GM10847 (cell line): ENCODE data around the gene AGMO.

Experiments
- POLR2A ChIP-seq: IDR thresholded peaks from 2 replicates; pipeline ENCODE4 v1.6.1; 2011; ENCODE audit not compliant: insufficient read length; ENCODE audit errors: extremely low read depth

Gene AGMO

GRCh38 chr7:15461576-15461975 is 100.2 kb downstream of the AGMO start:
- TF ChIP-seq POLR2A, result no peak

DNA sequence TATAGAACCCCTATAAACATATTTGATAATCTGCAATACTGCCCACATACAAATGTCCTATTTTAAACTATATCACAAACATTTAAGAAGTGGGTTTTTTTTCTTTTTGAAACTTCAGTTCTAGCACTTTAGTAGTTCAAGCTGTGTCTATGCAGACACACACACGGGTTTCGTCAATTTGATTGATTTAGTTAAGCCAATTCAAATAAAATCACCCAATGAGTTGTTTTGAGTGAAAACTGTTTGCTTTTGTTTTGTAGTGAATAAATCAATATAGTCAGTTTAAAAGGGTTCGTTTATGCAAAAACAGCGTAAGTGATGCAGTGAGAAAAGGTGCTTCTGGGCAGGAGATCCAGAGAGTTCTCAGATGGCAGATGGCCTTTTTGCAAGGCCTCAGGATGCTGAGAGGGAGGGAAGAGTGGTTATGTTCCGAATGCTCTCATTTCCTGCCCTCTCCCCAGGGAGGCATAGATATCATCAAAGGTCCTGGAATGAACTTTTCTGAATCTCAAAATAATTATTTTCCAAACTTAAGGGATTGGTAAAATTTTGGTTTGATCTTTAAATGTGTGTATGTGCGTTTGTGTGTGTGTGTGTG is 102.7 kb downstream of the AGMO start:
- TF ChIP-seq POLR2A, result no peak

GRCh38 chr7:15457990-15458955 is 103.5 kb downstream of the AGMO start:
- TF ChIP-seq POLR2A, result no peak

DNA sequence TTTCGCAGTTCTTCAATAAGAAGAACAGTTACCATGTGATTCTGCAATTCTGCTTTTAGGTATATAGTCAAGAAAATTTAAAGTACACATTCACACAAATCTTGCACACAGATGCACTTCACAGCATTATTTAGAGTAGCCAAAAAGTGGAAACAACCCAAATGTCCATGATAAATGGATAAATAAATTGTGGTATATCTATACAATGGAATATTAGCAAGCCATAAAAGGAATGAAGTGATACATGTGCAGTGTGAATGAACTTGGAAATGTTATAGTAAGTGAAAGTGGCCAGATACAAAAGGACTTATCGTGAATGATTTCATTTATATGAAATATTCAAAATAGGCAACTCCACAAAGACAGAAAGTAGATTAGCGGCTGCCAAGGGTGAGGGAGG is 109.1 kb downstream of the AGMO start:
- no peak for TF ChIP-seq POLR2A

DNA sequence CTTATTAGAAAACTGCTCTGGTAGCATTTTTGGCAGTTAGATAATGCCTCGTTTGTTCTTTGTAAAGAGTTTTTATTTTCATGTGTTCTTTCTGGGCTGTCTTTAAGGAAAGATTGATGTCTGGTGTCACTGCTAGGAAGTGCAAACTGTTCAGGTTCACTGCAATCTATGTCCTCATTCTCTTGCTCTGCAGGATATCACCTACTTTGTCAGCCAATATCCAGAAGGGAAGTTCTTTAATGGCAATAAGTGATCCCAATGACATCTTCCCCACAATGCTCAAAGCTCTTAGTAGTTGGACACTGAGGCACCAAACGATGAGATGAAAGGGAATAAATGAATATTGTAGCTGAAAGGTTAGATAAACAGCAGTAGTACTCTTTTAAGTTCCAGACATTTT is 115.1 kb downstream of the AGMO start:
- no peak for TF ChIP-seq POLR2A

DNA sequence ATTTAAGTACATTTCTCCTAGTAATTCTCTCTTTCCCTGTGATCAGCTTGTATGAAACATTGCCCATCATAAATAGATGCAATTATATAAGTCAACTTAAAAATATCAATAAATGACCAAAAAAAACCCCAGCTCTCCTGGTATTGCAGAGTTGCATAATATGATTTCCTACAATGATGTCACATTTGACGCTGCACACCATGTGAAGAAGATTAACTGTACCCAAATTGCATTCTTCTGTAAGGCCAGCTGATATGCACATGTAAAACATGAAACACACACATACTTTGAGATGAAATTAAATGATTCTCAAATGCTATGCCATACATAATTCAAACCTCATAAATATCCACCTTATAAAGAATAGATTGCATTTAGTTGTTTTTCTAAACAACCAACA is 115.5 kb downstream of the AGMO start:
- TF ChIP-seq POLR2A, result no peak

DNA sequence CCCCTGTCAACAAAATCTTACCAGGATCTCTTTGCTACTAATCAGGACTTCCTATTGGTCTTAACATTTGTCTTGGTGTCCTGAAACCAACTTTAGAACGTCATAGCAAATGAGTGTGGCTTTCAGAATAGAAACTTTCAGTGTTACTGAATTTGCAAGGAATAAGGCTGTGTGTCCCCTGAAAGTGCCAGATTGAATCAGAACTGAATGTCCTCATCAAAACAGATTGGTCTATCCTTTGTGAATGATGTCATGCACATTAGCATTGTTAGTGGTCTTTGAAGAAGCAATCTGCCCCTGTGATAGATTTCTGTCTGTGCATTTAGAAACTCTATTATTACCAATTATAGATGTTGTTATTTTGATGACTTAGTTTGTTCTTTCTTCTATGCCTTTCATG is 119.9 kb downstream of the AGMO start:
- TF ChIP-seq POLR2A, result no peak

GRCh38 chr7:15440482-15440881 is 121.3 kb downstream of the AGMO start:
- no peak for TF ChIP-seq POLR2A

DNA sequence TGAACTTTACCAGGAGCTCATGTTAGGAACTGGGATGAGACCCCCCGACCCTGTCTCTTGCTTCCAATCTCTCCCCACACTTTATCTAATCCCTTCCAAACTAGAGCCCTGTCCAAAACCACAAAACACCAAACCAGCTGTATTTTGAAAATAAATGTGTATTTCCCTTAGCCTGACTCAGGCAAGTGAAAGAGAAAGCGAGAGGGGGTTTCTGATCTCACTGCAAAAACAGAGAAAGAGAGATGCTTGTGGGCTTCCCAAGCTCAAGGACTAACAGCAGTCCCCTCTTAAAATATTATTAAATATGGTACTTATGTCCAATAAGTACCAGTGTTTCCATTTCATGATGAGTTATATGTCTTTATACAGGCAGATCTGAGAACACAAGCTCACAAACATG is 122.0 kb downstream of the AGMO start:
- TF ChIP-seq POLR2A, result no peak

GRCh38 chr7:15433151-15433550 is 128.7 kb downstream of the AGMO start:
- TF ChIP-seq POLR2A, result no peak

- TF ChIP-seq POLR2A, result no peak
Measured at GRCh38 chr7:15430911-15431310, 130.9 kb downstream of the AGMO start.

GRCh38 chr7:15430191-15430590 is 131.6 kb downstream of the AGMO start:
- TF ChIP-seq POLR2A, result no peak

DNA sequence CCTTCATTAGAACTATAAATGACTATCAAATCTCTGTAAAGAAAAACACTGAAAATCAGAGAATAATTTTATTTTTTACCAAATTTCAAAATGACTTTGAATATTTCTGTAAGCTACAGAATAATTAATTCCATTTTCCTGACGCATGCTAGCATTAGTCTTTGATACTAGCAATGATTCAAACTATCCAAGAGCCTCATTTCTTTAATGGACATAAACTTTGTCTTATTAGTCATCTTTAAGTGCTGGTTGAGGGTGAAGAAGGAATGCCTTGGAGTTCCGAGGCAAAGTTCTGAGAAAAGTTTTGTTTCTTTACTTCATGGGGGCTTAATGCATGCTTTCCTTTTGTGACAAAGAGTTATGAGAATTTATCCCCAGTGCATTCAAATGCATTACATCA is 137.3 kb downstream of the AGMO start:
- TF ChIP-seq POLR2A, result no peak

GRCh38 chr7:15419596-15419995 is 142.2 kb downstream of the AGMO start:
- TF ChIP-seq POLR2A, result no peak

GRCh38 chr7:15418264-15418663 is 143.6 kb downstream of the AGMO start:
- no peak for TF ChIP-seq POLR2A

GRCh38 chr7:15417341-15417988 is 144.3 kb downstream of the AGMO start:
- no peak for TF ChIP-seq POLR2A
